Renal cortical epithelial cell (primary cell): Measurements from ENCODE around the gene MAP6D1. TPM values are rescaled to one million over a fixed set of nuclear protein-coding genes. Genes with fewer than 3 reads are reported as not detected.

Experiments
- total RNA-seq: library from RNA; depleted of rRNA; stranded (reverse); fragments of >200 nt; gene quantifications from 2 replicates; pipeline ENCODE4 v1.2.3, GENCODE V29; 2014

MAP6D1 gene
- total RNA-seq, 1 donor from 2014 or later = 2.5 TPM

Other genes with a start within 250 kb of the MAP6D1 start
- 78.5 and 122 TPM in 2 replicates for gene KLHL24, start 190.0 kb downstream of the MAP6D1 start, total RNA-seq
- gene YEATS2, start 127.8 kb downstream of the MAP6D1 start, total RNA-seq = 21.2 and 43.9 TPM in 2 replicates
- 43.7 and 53.5 TPM in 2 replicates for gene PARL, start 59.3 kb upstream of the MAP6D1 start, total RNA-seq
- gene ABCC5, start 192.3 kb upstream of the MAP6D1 start, total RNA-seq = 12.0 and 93.6 TPM in 2 replicates
- gene HTR3D, start 206.2 kb upstream of the MAP6D1 start, total RNA-seq = 0.10 TPM in 1 of 2 replicates, not detected in the other
- gene HTR3C, start 227.5 kb upstream of the MAP6D1 start, total RNA-seq = not detected in 2 replicates